Osteocyte (in vitro differentiated cells): Measurements from ENCODE around the gene TMEM89. TPM values are rescaled to one million over a fixed set of nuclear protein-coding genes. Genes with fewer than 3 reads are reported as not detected.

Source experiments
- DNase-seq: peaks from one replicate; pipeline ENCODE4 v3.0.0; 2021; ENCODE audit warnings: mixed read lengths; ENCODE audit not compliant: unreplicated experiment; ENCODE audit errors: extremely low spot score
- H3K27ac Mint-ChIP-seq: one replicate; pipeline ENCODE4 v1.8.0; 2021; ENCODE audit warnings: mild to moderate bottlenecking, mixed read lengths; ENCODE audit not compliant: unreplicated experiment
- H3K27me3 Mint-ChIP-seq: one replicate; pipeline ENCODE4 v1.8.0; 2021; ENCODE audit warnings: mixed read lengths; ENCODE audit not compliant: unreplicated experiment
- H3K36me3 Mint-ChIP-seq: one replicate; pipeline ENCODE4 v1.8.0; 2021; ENCODE audit warnings: mixed read lengths; ENCODE audit not compliant: unreplicated experiment
- H3K4me1 Mint-ChIP-seq: one replicate; pipeline ENCODE4 v1.8.0; 2021; ENCODE audit warnings: mixed read lengths; ENCODE audit not compliant: unreplicated experiment
- H3K4me3 Mint-ChIP-seq: one replicate; pipeline ENCODE4 v1.8.0; 2021; ENCODE audit warnings: mild to moderate bottlenecking, moderate library complexity, mixed read lengths; ENCODE audit not compliant: unreplicated experiment
- H3K9me3 Mint-ChIP-seq: one replicate; pipeline ENCODE4 v1.8.0; 2021; ENCODE audit warnings: mixed read lengths; ENCODE audit not compliant: unreplicated experiment
- total RNA-seq: library from RNA; stranded (reverse); gene quantifications from 2 replicates; pipeline ENCODE4 v1.2.1, GENCODE V29; 2021
- TF ChIP-seq, protein P1 (sequence below): fragments of 200-600 bp; sonication (generic); IDR thresholded peaks from 2 replicates; pipeline ENCODE4 v1.5.0; 2021; ENCODE audit warnings: antibody characterized with exemption, mild to moderate bottlenecking, moderate library complexity

TMEM89 gene
- total RNA-seq, 1 donor from 2014 or later, result not detected

- H3K4me1 Mint-ChIP-seq, result peaks cover 17% of the 10 kb centered on the region
- peak overlapping the region; percentile 65 for H3K4me3 Mint-ChIP-seq
- no peak overlapping the region for H3K27ac Mint-ChIP-seq
- no peak for DNase-seq
- no peaks in the 10 kb centered on the region for H3K27me3 Mint-ChIP-seq
- TF ChIP-seq, protein P1, sequence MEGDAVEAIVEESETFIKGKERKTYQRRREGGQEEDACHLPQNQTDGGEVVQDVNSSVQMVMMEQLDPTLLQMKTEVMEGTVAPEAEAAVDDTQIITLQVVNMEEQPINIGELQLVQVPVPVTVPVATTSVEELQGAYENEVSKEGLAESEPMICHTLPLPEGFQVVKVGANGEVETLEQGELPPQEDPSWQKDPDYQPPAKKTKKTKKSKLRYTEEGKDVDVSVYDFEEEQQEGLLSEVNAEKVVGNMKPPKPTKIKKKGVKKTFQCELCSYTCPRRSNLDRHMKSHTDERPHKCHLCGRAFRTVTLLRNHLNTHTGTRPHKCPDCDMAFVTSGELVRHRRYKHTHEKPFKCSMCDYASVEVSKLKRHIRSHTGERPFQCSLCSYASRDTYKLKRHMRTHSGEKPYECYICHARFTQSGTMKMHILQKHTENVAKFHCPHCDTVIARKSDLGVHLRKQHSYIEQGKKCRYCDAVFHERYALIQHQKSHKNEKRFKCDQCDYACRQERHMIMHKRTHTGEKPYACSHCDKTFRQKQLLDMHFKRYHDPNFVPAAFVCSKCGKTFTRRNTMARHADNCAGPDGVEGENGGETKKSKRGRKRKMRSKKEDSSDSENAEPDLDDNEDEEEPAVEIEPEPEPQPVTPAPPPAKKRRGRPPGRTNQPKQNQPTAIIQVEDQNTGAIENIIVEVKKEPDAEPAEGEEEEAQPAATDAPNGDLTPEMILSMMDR, result no peak
- H3K36me3 Mint-ChIP-seq, result peaks cover 5% of the 10 kb centered on the region
- no peaks in the 10 kb centered on the region for H3K9me3 Mint-ChIP-seq
Measured at GRCh38 chr3:48662145-48662752, 40.7 kb upstream of the TMEM89 start.

- no peaks in the 10 kb centered on the region for H3K9me3 Mint-ChIP-seq
- H3K36me3 Mint-ChIP-seq, result peaks cover 5% of the 10 kb centered on the region
- DNase-seq, result peak; percentile 92
Measured at GRCh38 chr3:48661501-48662144, 40.1 kb upstream of the TMEM89 start.

GRCh38 chr3:48660800-48661400, 39.3 kb upstream of the TMEM89 start:
- TF ChIP-seq, protein P1, result no peak
- Mint-ChIP-seq H3K4me3 (peak overlapping the region; percentile 65), H3K4me1 (peaks cover 17% of the 10 kb centered on the region), H3K27ac (no peak overlapping the region), H3K9me3 (no peaks in the 10 kb centered on the region), H3K27me3 (no peaks in the 10 kb centered on the region), H3K36me3 (peaks cover 5% of the 10 kb centered on the region)
- no peak for DNase-seq

More at GRCh38 chr3:48661501-48662144, 40.1 kb upstream of the TMEM89 start:
- H3K4me3 Mint-ChIP-seq, result peak overlapping the region; percentile 65
- no peaks in the 10 kb centered on the region for H3K27me3 Mint-ChIP-seq
- peaks cover 17% of the 10 kb centered on the region for H3K4me1 Mint-ChIP-seq
- TF ChIP-seq, protein P1, result no peak
- peak overlapping the region; percentile 23 for H3K27ac Mint-ChIP-seq

GRCh38 chr3:48656841-48657281, 35.3 kb upstream of the TMEM89 start:
- H3K27me3 Mint-ChIP-seq, result no peaks in the 10 kb centered on the region
- no peak for DNase-seq
- H3K36me3 Mint-ChIP-seq, result peaks cover 5% of the 10 kb centered on the region
- peaks cover 4% of the 10 kb centered on the region for H3K4me1 Mint-ChIP-seq
- no peak overlapping the region for H3K27ac Mint-ChIP-seq
- H3K4me3 Mint-ChIP-seq, result no peak overlapping the region
- H3K9me3 Mint-ChIP-seq, result no peaks in the 10 kb centered on the region
- TF ChIP-seq, protein P1, result no peak
